Mononuclear cell (primary cell): Measurements from ENCODE around the gene CHID1. TPM values are rescaled to one million over a fixed set of nuclear protein-coding genes. Genes with fewer than 3 reads are reported as not detected.

Experiments
- H3K27me3 ChIP-seq: 2 replicates; pipeline ENCODE4 v1.6.0; 2011; ENCODE audit warnings: low read length, control low read depth; ENCODE audit not compliant: insufficient read depth
- H3K4me1 ChIP-seq: 2 replicates; pipeline ENCODE4 v1.5.1; 2011; ENCODE audit warnings: mild to moderate bottlenecking, low read length, control low read depth; ENCODE audit not compliant: insufficient read depth
- H3K4me3 ChIP-seq: 2 replicates; pipeline ENCODE4 v1.5.1; 2011; ENCODE audit warnings: mild to moderate bottlenecking, low read length, moderate library complexity
- H3K9me3 ChIP-seq: 2 replicates; pipeline ENCODE4 v1.5.1; 2011; ENCODE audit warnings: low read depth, mild to moderate bottlenecking, control low read depth, low read length
- total RNA-seq: library from RNA; depleted of rRNA; stranded (reverse); fragments of >200 nt; gene quantifications from one replicate; pipeline ENCODE4 v1.2.3, GENCODE V29; 2012

CHID1 gene
- total RNA-seq, 1 donor: 8.2 TPM

- no peaks in the 10 kb centered on the region for H3K27me3 ChIP-seq
- H3K4me3 ChIP-seq: no peak overlapping the region
- H3K9me3 ChIP-seq: no peaks in the 10 kb centered on the region
- H3K4me1 ChIP-seq: peaks cover 11% of the 10 kb centered on the region
Observed at GRCh38 chr11:905952-906351, 4.7 kb downstream of the CHID1 start.

GRCh38 chr11:904380-904779, 6.2 kb downstream of the CHID1 start:
- H3K4me3 ChIP-seq: no peak overlapping the region
- H3K4me1 ChIP-seq: peaks cover 2% of the 10 kb centered on the region
- H3K27me3 ChIP-seq: no peaks in the 10 kb centered on the region
- H3K9me3 ChIP-seq: no peaks in the 10 kb centered on the region

- no peaks in the 10 kb centered on the region for H3K27me3 ChIP-seq
- H3K9me3 ChIP-seq: no peaks in the 10 kb centered on the region
- no peaks in the 10 kb centered on the region for H3K4me1 ChIP-seq
- H3K4me3 ChIP-seq: no peak overlapping the region
Observed at GRCh38 chr11:901452-902061, 9.1 kb downstream of the CHID1 start.

- no peaks in the 10 kb centered on the region for H3K9me3 ChIP-seq
- no peaks in the 10 kb centered on the region for H3K27me3 ChIP-seq
- no peak overlapping the region for H3K4me3 ChIP-seq
- no peaks in the 10 kb centered on the region for H3K4me1 ChIP-seq
Observed at GRCh38 chr11:900545-900944, 10.1 kb downstream of the CHID1 start.

DNA sequence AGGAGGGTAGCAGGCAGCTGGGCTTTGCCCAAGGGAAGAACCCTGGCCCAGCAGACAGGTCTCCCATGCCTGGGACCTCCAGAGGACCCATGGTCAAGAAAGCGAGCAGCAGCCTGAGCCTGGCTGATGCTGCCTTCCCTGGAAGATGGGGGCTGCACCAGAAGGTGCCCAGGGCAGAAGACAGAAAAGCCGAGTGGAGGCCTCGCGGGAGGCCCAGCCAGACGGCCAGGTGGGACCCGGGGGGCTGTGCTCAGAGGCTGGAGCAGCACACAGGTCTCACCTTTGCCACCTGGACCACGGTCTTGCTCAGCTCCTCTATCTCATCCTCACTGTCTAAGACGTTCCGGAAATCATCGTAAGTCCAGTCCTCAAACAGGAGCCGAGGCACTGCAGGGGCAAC, 10.9 kb downstream of the CHID1 start:
- Histone ChIP-seq H3K27me3 (no peaks in the 10 kb centered on the region), H3K4me1 (no peaks in the 10 kb centered on the region), H3K9me3 (no peaks in the 10 kb centered on the region), H3K4me3 (no peak overlapping the region)

DNA sequence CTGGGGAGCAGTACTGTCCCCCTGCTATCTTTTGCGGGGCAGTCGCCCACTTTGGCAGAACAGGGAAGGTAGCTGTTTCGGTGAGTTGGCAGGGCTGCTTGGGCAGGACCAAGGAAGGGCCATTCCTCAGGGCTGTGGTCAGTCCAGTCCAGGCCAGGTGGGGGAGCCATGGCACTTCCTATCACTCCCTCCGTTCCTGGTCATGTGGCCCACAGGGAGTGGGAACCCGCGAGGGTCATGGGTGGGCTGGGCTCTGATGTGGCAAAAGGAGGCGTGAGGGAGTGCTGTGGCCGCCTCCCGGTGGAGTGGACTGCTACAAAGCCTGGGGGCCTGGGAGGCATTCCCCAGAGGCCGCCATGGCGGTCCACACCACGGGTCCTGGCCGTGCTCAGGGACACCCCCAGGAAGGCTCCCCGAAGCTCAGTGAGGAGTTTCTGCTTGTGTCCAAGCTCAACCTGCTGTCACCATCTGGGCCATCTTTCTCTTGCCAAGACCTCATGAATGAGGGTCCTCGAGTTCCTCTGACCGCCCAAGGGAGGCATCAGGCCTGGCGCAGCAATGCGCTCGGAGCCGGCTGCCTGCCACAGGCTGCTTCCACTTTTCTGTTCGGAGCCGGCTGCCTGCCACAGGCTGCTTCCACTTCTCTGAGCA, 11.9 kb downstream of the CHID1 start:
- no peak overlapping the region for H3K4me3 ChIP-seq
- H3K4me1 ChIP-seq: no peaks in the 10 kb centered on the region
- H3K9me3 ChIP-seq: no peaks in the 10 kb centered on the region
- H3K27me3 ChIP-seq: no peaks in the 10 kb centered on the region

DNA sequence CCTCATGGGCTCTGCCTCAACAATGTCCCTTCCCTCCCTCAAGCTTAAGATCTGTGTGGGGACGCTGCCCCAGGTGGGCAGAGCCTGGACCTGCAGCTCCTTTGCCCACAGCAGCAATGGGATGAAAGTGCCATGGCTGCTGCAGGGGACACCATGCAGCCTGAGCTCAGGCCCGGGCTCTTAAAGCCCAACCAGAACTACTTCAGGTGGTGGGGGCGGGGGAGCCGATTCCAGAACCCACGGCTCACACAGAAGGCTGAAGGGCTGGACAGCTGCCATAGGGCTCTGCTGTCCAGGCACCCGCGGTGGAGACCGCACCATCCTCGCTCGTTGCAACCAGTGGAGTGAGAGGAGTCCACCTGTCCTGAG, 12.5 kb downstream of the CHID1 start:
- H3K4me3 ChIP-seq: no peak overlapping the region
- H3K9me3 ChIP-seq: no peaks in the 10 kb centered on the region
- H3K27me3 ChIP-seq: no peaks in the 10 kb centered on the region
- H3K4me1 ChIP-seq: no peaks in the 10 kb centered on the region

GRCh38 chr11:897253-898142, 13.1 kb downstream of the CHID1 start:
- no peaks in the 10 kb centered on the region for H3K9me3 ChIP-seq
- H3K27me3 ChIP-seq: no peaks in the 10 kb centered on the region
- no peaks in the 10 kb centered on the region for H3K4me1 ChIP-seq
- H3K4me3 ChIP-seq: no peak overlapping the region

DNA sequence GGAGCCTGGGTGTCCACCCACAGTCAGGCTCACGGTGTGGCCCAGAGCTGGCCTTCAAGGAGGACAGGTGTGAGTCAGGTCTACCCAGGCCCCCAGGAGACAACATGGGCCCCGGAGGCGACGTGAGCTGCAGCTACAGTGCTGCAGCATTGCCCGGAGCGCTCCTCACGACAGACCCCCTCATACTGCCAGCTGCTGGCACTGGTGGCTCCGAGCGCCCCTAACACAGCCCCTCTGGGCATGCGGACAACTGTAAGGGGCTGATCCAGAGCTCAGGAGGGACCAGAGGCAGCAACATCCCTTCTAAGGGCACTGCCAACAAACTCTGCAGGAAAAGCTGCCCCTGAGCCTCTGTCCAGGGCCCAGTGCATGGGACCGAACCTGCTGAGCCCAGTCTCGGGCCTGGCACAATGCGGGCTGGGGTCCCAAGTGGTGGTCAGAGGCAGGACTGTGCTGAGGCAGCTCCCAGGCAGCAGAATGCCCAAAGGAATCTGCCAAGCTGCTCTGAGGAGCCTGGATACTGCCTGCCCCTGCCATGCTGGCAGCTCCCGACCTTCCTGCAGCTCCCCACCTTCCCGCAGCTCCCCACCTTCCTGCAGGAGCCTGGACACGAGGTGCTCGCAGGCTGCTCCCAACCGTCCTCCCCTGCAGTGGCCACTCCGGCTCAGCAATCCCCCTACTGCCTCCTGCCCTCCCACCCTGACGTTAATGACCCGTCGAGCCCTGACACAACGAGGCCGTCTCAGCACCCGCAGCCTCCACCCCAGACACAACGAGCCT, 15.1 kb downstream of the CHID1 start:
- Histone ChIP-seq H3K4me1 (no peaks in the 10 kb centered on the region), H3K9me3 (no peaks in the 10 kb centered on the region), H3K27me3 (no peaks in the 10 kb centered on the region), H3K4me3 (no peak overlapping the region)

- Histone ChIP-seq H3K4me1 (no peaks in the 10 kb centered on the region), H3K4me3 (no peak overlapping the region), H3K9me3 (no peaks in the 10 kb centered on the region), H3K27me3 (no peaks in the 10 kb centered on the region)
Observed at GRCh38 chr11:894575-895201, 15.9 kb downstream of the CHID1 start.

- H3K9me3 ChIP-seq: no peaks in the 10 kb centered on the region
- no peaks in the 10 kb centered on the region for H3K4me1 ChIP-seq
- H3K27me3 ChIP-seq: no peaks in the 10 kb centered on the region
- H3K4me3 ChIP-seq: no peak overlapping the region
Observed at GRCh38 chr11:893008-893654, 17.5 kb downstream of the CHID1 start.

DNA sequence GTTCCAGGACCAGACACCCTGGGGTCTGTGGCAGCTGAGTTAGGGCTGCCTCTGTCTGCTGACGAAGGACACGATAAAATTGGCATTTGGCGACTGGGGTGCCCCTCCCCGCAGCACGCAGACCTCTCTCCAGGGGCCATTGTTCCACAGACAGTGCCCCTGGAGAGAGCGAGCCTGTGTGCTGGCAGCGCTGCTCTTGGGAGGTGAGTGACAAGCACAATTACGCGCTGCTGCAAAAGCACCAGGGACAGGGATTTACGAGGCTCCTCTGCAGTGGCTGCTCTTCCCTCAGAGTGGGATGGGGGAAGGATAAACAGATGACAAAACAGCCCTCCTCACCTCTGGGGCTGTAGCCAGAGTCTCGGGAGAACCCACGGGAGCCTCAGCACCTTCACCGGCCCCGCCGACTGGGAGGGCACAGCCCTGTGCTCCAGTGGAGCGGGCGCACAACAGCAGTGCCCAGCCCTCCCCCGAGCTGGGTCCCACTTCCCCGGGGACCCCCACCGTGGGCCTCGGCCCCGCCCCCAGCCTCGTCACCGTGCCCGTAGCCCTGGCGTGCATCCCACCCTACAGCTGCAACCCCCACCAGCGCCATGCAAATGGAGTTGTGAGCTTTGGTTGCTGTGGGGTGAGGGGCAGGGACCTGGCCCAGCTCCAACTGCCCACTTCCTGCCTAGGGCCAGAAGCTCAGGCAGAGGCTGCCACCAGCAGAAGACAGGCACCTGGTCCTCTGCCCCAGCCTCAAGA, 19.6 kb downstream of the CHID1 start:
- no peaks in the 10 kb centered on the region for H3K27me3 ChIP-seq
- H3K9me3 ChIP-seq: no peaks in the 10 kb centered on the region
- H3K4me1 ChIP-seq: no peaks in the 10 kb centered on the region
- H3K4me3 ChIP-seq: no peak overlapping the region

DNA sequence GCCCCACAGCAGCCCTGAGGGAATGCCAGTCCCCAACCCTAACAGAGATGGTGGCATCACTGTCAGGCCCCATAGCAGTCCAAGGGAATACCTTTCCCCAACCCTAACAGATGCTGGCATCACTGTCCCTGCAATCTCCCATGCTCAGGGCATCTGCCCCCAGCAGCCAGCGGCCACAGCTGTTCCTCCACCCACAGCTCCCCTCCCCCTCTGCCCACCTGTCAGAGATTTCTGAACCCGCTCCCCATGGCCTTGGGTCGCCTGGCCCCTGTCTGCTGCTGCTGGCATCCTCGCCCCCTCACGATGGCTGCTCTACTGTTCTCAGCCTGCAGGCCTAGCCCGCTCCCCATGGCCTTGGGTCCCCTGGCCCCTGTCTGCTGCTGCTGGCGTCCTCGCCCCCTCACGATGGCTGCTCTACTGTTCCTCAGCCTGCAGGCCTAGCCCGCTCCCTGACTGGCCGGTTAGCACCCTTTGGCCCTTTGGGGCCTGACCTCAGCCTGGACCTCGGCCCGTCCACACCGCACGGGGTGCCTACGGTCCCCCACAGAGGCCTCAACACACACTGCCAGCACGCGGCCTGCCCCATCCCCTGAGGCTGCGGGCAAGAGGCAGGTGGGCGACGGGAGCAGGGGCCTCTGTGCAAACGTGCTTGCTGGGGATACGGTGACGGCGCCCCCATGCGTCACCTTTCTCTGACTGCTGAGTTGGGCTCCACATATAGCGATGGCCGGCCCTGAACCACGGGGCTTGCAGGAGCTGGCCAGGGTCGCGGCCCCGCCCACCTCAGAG, 20.7 kb downstream of the CHID1 start:
- no peaks in the 10 kb centered on the region for H3K9me3 ChIP-seq
- H3K4me3 ChIP-seq: no peak overlapping the region
- no peaks in the 10 kb centered on the region for H3K4me1 ChIP-seq
- no peaks in the 10 kb centered on the region for H3K27me3 ChIP-seq
